Subcutaneous adipose tissue (tissue), 4 donors: Measurements from ENCODE around the gene UNC13D. TPM values are rescaled to one million over a fixed set of nuclear protein-coding genes. Genes with fewer than 3 reads are reported as not detected.

Source experiments
- CTCF ChIP-seq: fragments of 450-650 bp; IDR thresholded peaks from one replicate; pipeline ENCODE4 v1.5.1; 2016; ENCODE audit warnings: low read depth, mild to moderate bottlenecking, control low read depth, antibody characterized with exemption, moderate library complexity
- total RNA-seq, 4 donors: library from RNA; depleted of rRNA; stranded (reverse); fragments of >200 nt; gene quantifications; one replicate each; pipeline ENCODE4 v1.1.0, GENCODE V29; 2016

UNC13D gene
- total RNA-seq, 4 donors from 2014 or later: 4.7 to 9.7 (median 8.5) TPM

GRCh38 chr17:75854101-75854748 is 10.0 kb upstream of the UNC13D start:
- TF ChIP-seq CTCF: no peak

GRCh38 chr17:75853433-75853832 is 9.2 kb upstream of the UNC13D start:
- TF ChIP-seq CTCF: no peak

GRCh38 chr17:75850928-75851692 is 6.9 kb upstream of the UNC13D start:
- TF ChIP-seq CTCF: no peak

- no peak for TF ChIP-seq CTCF
These were observed 5.5 kb upstream of the UNC13D start for GRCh38 chr17:75849724-75850123.

GRCh38 chr17:75849279-75849646 is 5.1 kb upstream of the UNC13D start:
- TF ChIP-seq CTCF: no peak

- no peak for TF ChIP-seq CTCF
These were observed 4.5 kb upstream of the UNC13D start for GRCh38 chr17:75848523-75849278.
